Endothelial cell of umbilical vein (primary cell): ENCODE data around the gene IDH3A.

Experiments
- EZH2 ChIP-seq: IDR thresholded peaks from 2 replicates; pipeline ENCODE4 v1.6.1; 2012; ENCODE audit warnings: borderline replicate concordance, low read depth, mild to moderate bottlenecking, moderate library complexity, low read length, inconsistent platforms; ENCODE audit not compliant: severe bottlenecking
- FOS ChIP-seq: IDR thresholded peaks from 2 replicates; pipeline ENCODE4 v1.6.1; 2011; ENCODE audit warnings: mild to moderate bottlenecking, low read length, moderate library complexity, borderline replicate concordance; ENCODE audit not compliant: insufficient read depth
- GATA2 ChIP-seq: IDR thresholded peaks from 2 replicates; pipeline ENCODE4 v1.7.0; 2011; ENCODE audit warnings: low read depth, mild to moderate bottlenecking, moderate library complexity, mixed read lengths, low read length; ENCODE audit not compliant: insufficient read length, insufficient read depth
- MYC ChIP-seq: IDR thresholded peaks from one replicate; pipeline ENCODE4 v1.6.1; 2011; ENCODE audit warnings: mild to moderate bottlenecking, low read depth, low read length
- POLR2A ChIP-seq: IDR thresholded peaks from 2 replicates; pipeline ENCODE4 v1.6.1; 2012; ENCODE audit warnings: low read depth, mild to moderate bottlenecking, control low read depth, low read length
- POLR2AphosphoS5 ChIP-seq: IDR thresholded peaks from 2 replicates; pipeline ENCODE4 v1.6.1; 2012; ENCODE audit warnings: low read depth, mild to moderate bottlenecking, control low read depth, low read length, moderate library complexity; ENCODE audit not compliant: insufficient read depth
- TF ChIP-seq, protein P1 (sequence below), 2 donors: IDR thresholded peaks; 1 replicate in 1 of 2; 2 replicates in 1 of 2; pipeline ENCODE4 v1.5.1; 2011; ENCODE audit warnings: low read length in 2 of 2, mild to moderate bottlenecking in 2 of 2, moderate library complexity in 2 of 2, control low read depth in 1 of 2, inconsistent platforms in 1 of 2, low read depth in 1 of 2; ENCODE audit not compliant: insufficient read depth in 1 of 2; ENCODE audit errors: extremely low read depth in 1 of 2
- TF ChIP-seq, protein P2 (sequence below): IDR thresholded peaks from 2 replicates; pipeline ENCODE4 v1.6.1; 2011; ENCODE audit not compliant: insufficient read depth, insufficient read length

DNA sequence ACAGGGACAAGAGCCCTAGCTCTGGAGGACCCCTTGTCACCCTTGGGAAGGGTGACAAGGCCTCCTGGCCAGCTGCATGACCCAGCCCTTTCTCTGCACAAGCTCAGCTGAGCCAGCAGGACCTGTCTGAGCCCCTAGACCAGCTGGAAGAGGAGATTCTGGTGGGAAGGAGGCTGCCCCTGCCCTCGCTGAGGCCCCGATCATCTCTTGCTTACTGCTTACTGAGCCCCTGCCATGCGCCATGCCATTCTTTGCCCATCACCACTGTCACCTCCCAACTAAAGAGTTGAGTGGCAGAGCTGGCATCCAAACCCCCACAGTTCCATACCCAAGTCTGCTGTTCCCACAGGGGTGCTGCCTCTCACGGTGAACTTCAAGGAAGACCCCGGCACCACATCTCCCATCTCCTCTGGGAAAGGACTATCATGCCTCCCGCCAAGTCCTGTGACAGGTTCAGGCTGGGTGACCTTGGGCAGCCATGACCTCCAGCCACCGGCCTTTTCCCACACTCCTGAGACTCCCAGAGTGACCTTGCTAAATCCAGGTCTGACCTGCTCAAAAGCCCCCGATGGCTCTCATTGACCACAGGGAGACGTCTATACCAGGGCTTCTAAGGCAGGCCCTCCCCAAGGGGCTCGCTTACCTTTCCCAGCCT is 51.2 kb downstream of the IDH3A start:
- TF ChIP-seq, protein P1, sequence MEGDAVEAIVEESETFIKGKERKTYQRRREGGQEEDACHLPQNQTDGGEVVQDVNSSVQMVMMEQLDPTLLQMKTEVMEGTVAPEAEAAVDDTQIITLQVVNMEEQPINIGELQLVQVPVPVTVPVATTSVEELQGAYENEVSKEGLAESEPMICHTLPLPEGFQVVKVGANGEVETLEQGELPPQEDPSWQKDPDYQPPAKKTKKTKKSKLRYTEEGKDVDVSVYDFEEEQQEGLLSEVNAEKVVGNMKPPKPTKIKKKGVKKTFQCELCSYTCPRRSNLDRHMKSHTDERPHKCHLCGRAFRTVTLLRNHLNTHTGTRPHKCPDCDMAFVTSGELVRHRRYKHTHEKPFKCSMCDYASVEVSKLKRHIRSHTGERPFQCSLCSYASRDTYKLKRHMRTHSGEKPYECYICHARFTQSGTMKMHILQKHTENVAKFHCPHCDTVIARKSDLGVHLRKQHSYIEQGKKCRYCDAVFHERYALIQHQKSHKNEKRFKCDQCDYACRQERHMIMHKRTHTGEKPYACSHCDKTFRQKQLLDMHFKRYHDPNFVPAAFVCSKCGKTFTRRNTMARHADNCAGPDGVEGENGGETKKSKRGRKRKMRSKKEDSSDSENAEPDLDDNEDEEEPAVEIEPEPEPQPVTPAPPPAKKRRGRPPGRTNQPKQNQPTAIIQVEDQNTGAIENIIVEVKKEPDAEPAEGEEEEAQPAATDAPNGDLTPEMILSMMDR (IDR thresholded peaks at IDR 0.05; ENCODE audit: extremely low read depth in 1 of 2, insufficient read depth in 1 of 2, low read depth in 1 of 2, low read length in 2 of 2), result no peak
- TF ChIP-seq POLR2A (no peak), EZH2 (no peak), POLR2AphosphoS5 (no peak), FOS (no peak), MYC (no peak), GATA2 (no peak)
- TF ChIP-seq, protein P2, sequence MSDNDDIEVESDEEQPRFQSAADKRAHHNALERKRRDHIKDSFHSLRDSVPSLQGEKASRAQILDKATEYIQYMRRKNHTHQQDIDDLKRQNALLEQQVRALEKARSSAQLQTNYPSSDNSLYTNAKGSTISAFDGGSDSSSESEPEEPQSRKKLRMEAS, result no peak
